GM21526 (cell line): ENCODE measurements around the gene SLC27A5.
A peak's percentile ranks its signal among the peaks of the same experiment; 100 is the strongest.
"Not testable (repeated sequence)": the region's sequence is repeated elsewhere in the genome, so short reads cannot be mapped to it uniquely, and the experiment has no call there.

Experiments
- ATAC-seq: cut with Tn5 transposase; IDR thresholded peaks from one replicate; pipeline ENCODE4 v1.9.1; 2021; ENCODE audit warnings: moderate library complexity; ENCODE audit not compliant: unreplicated experiment, low FRiP score

The SLC27A5 gene

DNA sequence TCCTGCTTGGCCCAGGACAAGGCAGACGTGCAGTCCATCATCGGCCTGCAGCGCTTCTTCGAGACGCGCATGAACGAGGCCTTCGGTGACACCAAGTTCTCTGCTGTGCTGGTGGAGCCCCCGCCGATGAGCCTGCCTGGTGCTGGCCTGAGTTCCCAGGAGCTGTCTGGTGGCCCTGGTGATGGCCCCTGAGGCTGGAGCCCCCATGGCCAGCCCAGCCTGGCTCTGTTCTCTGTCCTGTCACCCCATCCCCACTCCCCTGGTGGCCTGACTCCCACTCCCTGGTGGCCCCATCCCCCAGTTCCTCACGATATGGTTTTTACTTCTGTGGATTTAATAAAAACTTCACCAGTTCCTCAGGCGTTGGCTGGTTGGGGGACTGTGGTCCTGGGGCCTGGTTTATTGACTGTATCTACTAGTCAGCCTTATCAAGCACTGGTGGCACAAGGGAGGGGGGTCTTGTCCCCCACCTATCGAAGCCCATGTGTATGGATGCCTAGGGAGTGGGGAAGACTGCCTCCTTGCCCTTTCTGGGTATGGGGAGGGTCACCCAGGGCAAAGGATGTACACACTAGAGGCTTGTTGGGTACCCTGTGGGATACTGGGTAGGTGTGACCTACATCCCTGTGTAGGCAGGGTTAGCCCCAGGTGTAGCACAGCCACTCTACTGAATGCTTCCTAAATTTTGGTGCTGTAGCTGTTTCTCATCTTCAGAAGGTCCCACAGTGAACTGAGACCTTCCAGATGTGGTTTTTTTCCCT is 38.8 kb upstream of the SLC27A5 start:
- ATAC-seq, result no peak

GRCh38 chr19:58549664-58550361 is 38.0 kb upstream of the SLC27A5 start:
- ATAC-seq, result no peak

DNA sequence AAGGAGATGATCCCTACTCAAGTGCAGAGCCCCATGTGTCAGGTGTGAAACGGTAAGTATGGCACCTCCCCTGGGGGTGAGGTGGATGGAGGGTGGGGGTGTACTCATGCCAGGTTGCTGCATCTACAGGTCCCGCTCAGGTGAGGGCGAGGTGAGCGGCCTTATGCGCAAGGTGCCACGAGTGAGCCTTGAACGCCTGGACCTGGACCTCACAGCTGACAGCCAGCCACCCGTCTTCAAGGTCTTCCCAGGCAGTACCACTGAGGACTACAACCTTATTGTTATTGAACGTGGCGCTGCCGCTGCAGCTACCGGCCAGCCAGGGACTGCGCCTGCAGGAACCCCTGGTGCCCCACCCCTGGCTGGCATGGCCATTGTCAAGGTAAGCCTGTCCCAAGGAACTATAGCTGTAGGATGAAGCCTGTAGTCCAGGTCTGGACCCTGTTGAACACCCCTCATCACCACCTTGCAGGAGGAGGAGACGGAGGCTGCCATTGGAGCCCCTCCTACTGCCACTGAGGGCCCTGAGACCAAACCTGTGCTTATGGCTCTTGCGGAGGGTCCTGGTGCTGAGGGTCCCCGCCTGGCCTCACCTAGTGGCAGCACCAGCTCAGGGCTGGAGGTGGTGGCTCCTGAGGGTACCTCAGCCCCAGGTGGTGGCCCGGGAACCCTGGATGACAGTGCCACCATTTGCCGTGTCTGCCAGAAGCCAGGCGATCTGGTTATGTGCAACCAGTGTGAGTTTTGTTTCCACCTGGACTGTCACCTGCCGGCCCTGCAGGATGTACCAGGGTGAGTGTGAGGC is 37.3 kb upstream of the SLC27A5 start:
- no peak for ATAC-seq

DNA sequence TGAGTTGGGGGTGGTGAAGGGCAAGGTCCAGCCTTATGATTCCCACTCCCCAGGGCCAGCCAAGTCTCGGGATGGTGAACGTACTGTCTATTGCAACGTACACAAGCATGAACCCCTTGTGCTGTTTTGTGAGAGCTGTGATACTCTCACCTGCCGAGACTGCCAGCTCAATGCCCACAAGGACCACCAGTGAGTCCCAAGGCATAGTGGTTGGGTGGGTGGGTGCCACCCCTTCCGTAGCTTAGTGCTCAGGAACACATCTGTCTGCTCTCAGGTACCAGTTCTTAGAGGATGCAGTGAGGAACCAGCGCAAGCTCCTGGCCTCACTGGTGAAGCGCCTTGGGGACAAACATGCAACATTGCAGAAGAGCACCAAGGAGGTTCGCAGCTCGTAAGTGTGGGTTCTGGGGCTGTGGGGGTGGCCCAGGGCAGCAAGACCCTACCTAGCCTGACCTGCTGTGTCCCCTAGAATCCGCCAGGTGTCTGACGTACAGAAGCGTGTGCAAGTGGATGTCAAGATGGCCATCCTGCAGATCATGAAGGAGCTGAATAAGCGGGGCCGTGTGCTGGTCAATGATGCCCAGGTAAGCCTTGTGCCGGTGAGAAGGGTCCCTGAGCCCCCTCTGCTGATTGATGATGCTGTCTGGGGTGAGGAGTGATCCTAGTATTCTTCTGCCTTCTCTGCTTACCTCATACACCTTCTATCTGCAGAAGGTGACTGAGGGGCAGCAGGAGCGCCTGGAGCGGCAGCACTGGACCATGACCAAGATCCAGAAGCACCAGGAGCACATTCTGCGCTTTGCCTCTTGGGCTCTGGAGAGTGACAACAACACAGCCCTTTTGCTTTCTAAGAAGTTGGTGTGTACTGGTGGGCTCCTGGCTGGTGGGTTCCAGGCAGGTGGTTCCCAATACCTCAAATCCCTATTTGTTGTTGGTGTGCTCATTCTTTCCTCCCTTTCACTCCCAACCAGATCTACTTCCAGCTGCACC is 35.8 kb upstream of the SLC27A5 start:
- ATAC-seq, result no peak

- ATAC-seq, result no peak
Measured at GRCh38 chr19:58546019-58546530, 34.3 kb upstream of the SLC27A5 start.

GRCh38 chr19:58545286-58546018 is 33.7 kb upstream of the SLC27A5 start:
- ATAC-seq, result no peak

GRCh38 chr19:58544591-58545285 is 32.9 kb upstream of the SLC27A5 start:
- ATAC-seq, result peak; percentile 35

DNA sequence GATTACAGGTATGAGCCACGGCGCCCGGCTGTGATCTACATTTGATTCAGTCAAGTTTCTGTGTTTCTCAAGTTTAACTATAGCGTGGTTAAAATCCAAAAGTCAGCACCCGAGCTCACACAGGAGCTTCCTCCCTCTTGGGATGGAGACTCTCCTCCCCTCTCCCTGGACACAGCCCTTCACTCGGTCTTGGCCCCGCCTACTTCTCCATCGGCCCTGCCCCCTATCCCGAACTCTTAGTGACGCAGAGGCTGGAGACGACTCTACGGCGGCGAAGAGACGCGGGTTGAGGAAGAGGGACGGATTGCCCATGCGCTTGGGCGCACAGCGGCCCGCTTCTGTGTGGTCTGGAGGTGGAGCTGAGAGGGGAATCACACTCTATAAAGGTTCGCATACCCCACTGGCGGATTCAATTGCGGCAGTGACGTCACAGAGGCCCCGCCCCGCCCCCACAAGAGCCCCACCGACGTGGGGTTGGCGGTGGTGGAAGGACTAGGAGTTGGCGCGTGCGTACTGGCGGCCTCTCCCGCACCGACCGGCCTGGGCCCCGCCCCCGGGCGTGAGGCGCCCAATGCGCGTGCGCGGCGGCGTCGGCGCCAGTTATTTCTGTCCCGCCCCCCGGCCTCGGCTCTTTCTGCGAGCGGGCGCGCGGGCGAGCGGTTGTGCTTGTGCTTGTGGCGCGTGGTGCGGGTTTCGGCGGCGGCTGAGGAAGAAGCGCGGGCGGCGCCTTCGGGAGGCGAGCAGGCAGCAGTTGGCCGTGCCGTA is 32.2 kb upstream of the SLC27A5 start, which contains the start of gene TRIM28:
TRIM28 (plus strand) TSS at position 239 of the 765 bp plus-strand sequence. CDS start 694 bp downstream, outside the sequence.
- peak; percentile 82 for ATAC-seq

DNA sequence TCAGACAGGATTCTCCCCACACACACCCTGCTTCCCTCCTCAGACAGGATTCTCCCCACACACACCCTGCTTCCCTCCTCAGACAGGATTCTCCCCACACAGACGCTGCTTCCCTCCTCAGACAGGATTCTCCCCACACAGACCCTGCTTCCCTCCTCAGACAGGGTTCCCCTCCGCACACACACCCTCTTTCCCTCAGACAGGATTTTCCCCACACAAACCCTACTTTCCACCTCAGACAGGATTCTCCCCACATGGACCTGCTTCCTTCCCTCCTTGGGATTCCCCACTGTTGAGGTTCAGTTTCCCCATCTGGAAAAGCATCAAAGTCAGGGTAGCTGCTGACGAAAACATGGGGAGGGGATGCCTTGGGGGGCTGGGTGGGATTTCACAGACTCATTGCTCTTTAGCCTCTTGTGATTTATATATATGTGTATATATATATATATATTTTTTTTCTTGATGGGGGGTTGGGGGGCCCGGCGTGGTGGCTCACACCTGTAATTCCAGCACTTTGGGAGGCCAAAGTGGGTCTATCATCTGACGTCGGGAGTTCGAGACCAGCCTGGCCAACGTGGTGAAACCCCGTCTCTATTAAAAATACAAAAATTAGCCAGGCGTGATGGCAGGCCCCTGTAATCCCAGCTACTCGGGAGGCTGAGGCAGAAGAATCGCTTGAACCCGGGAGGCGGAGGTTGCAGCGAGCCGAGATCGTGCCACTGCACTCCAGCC is 31.0 kb upstream of the SLC27A5 start:
- ATAC-seq, result not testable (repeated sequence)

DNA sequence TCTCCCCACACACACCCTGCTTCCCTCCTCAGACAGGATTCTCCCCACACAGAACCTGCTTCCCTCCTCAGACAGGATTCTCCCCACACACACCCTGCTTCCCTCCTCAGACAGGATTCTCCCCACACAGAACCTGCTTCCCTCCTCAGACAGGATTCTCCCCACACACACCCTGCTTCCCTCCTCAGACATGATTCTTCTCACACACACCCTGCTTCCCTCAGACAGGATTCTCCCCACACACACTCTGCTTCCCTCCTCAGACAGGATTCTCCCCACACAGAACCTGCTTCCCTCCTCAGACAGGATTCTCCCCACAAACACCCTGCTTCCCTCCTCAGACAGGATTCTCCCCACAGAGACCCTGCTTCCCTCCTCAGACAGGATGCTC is 27.4 kb upstream of the SLC27A5 start:
- ATAC-seq, result not testable (repeated sequence)

DNA sequence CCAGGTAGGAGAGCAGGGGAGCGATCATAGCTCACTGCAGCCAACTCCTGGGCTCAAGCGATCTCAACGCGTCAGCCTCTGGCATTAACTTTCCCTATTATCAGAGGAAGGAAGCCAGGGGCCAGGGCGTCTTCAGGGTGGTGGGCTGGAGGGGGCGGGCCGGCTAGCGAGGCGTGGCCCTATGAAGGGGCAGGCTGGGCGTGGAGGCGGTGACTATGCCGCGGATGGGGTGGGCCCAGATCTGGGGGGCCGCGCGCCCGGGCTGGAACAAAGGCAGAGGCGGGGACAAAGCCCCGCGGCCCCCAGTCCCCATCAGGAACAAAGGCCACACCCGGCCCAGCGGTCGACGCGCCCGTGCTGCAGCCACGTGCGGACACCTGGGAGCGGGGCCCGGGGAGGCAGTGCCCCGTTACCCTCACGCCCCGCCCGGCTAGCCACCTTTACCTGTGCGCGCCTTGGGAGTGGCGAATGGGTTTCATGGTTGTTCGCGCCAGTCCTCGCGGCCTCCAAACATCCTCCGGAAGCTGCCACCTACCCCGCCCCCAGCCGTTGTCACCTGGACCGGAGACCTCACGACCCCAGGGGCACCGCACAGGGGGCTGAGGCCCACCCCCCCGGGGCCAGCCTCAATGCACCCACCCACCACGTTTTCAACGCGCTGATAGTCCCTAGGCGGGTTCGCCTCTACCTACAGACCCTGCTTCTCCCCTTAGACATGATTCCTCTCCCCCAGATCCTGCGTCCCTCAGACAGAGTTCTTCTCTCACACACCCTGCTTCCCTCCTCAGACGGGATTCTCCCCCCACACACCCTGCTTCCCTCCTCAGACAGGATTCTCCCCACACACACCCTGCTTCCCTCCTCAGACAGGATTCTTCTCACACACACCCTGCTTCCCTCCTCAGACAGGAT is 26.7 kb upstream of the SLC27A5 start:
- no peak for ATAC-seq

- ATAC-seq, result no peak
Measured at GRCh38 chr19:58536852-58537798, 25.3 kb upstream of the SLC27A5 start.

- ATAC-seq, result no peak
Measured at GRCh38 chr19:58535857-58536256, 24.1 kb upstream of the SLC27A5 start.

- no peak for ATAC-seq
Measured at GRCh38 chr19:58531034-58531840, 19.4 kb upstream of the SLC27A5 start.
